Measurements from ENCODE around the gene C1QA.

C1QA gene

DNA sequence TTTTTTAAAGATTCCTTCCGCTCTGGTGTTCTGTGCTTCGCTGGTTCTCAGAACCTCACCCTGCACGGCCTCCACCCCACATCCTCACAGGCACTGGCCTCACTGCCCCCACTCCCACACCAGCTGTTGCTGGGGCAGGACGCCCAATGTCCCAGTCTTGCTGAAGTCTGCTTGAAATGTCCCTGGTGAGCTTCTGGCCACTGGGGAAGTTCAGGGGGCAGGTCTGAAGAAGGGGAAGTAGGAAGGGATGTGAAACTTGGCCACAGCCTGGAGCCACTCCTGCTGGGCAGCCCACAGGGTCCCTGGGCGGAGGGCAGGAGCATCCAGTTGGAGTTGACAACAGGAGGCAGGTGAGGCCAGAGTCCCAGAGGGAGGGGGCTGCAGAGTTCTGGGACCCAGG, at the start of gene C1QA:
C1QA (plus strand) TSS at position 276 of the 400 bp plus-strand sequence. CDS start 989 bp downstream, outside the sequence.
- DNase-seq = no peak

- no peak for DNase-seq
Measured at GRCh38 chr1:22587247-22587646, 49.2 kb upstream of the C1QA start.

DNA sequence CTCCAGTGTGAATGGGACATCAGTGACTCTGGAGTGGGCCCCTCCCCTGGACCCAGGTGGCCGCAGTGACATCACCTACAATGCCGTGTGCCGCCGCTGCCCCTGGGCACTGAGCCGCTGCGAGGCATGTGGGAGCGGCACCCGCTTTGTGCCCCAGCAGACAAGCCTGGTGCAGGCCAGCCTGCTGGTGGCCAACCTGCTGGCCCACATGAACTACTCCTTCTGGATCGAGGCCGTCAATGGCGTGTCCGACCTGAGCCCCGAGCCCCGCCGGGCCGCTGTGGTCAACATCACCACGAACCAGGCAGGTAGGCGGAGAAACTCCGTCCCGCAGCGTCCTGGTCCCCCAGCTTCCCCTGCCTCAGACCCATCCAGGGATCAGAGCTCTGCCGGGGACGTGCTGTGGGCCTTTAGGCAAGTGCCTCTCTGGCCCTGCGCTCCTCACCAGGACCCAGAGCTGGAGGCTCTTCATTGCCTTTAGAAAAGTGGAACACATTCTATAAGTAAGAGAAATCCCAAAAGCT, 47.5 kb upstream of the C1QA start:
- DNase-seq = no peak

DNA sequence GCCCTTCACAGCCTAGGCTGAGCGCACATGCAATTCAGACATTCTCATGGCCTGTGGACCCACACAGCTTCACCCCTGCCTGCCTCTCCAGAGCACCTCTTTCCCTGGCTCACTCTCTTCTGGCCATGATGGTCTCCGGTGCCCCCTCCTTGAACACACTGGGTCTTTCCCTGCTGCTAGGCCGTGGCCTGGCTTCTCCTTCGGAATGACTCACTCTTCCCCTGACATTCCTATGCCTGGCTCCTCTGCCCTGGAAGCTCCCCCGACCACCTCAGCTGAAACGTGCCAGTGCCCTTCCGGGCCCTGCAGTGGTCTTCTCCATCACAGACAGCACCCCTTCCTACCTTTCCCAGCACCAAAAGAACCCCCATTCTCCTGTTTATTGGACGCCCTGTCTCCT, 44.9 kb upstream of the C1QA start:
- DNase-seq = no peak

DNA sequence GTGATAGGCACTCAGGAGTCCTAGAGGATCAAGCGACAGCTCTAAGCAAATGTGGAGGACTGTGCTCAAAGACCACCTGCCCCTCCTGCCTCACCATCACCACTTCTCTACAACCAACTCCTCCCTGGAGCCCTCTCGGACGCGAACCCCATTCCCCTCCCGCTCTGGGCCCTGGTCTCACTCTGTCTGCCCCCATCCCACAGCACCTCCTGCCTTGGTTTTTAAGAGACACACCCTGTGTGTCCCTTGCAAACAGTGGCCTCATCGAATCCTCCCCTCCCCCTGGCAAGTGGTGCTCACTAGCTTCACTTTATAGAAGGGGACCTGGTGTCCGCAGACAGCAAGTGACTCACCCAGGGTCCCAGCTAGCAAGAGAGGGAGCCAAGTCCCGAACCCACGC, 44.4 kb upstream of the C1QA start:
- no peak for DNase-seq

DNA sequence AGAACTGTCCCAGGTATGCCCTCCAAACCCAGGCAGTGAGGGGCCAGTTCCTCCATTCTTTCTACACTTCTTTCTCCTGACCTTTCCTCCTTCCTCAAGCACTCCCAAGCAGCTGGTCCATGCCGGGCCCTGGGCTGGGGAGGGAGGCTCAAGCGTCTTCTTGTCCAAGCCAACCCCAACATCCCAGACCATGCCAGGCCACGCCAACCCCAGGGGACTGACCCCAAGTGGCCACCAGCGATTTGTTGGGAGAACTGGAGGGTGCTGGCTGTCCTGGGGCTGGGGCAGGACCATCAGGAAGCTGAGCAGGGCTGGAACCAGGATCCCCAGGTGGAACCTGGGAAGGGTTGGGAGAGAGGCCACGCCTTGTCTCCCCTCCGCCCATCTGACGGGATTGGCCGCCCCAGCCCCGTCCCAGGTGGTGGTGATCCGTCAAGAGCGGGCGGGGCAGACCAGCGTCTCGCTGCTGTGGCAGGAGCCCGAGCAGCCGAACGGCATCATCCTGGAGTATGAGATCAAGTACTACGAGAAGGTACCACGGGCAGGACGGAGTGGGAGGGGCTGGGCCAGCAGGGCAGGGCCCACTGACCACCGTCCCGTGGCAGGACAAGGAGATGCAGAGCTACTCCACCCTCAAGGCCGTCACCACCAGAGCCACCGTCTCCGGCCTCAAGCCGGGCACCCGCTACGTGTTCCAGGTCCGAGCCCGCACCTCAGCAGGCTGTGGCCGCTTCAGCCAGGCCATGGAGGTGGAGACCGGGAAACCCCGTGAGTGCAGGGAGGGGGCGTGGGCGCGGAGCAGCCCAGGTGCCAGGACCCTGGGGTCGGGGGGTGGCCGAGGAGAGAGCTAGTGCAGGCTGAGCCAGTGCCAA, 43.3 kb upstream of the C1QA start:
- no peak for DNase-seq

GRCh38 chr1:22594396-22594795, 42.0 kb upstream of the C1QA start:
- no peak for DNase-seq

- no peak for DNase-seq
Measured at GRCh38 chr1:22595108-22595507, 41.3 kb upstream of the C1QA start.

DNA sequence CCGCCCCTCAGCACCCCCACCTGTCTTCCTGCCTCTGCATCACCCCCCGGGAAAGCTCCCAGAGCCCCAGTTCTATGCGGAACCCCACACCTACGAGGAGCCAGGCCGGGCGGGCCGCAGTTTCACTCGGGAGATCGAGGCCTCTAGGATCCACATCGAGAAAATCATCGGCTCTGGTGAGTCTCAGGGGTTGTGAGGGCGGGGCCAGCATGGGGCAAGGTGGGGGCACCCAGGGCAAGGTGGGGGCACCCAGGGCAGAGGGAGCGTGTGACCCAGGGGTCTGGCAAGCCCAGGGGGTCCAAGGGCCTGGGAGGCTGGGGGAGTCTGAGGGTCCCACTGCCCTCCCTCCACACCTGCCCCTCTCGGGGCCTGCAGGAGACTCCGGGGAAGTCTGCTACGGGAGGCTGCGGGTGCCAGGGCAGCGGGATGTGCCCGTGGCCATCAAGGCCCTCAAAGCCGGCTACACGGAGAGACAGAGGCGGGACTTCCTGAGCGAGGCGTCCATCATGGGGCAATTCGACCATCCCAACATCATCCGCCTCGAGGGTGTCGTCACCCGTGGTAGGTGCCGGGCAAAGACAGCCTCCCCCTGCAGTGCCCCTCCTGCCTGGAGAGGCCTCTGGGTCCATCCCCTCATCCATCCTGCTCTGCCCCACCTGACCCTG, 39.0 kb upstream of the C1QA start:
- DNase-seq = no peak

- no peak for DNase-seq
Measured at GRCh38 chr1:22597996-22598395, 38.4 kb upstream of the C1QA start.

DNA sequence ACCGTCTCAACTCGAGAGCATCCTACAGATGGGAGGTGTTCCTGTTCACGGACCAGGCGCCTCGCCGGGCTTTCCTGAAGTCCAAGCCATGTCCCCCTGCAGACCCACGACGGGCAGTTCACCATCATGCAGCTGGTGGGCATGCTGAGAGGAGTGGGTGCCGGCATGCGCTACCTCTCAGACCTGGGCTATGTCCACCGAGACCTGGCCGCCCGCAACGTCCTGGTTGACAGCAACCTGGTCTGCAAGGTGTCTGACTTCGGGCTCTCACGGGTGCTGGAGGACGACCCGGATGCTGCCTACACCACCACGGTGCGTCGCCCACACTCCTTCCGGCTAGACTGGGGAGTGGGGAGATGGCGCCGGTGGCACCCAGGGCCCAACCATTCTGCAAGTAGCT, 37.7 kb upstream of the C1QA start:
- DNase-seq = no peak

- no peak for DNase-seq
Measured at GRCh38 chr1:22600071-22600816, 36.2 kb upstream of the C1QA start.

DNA sequence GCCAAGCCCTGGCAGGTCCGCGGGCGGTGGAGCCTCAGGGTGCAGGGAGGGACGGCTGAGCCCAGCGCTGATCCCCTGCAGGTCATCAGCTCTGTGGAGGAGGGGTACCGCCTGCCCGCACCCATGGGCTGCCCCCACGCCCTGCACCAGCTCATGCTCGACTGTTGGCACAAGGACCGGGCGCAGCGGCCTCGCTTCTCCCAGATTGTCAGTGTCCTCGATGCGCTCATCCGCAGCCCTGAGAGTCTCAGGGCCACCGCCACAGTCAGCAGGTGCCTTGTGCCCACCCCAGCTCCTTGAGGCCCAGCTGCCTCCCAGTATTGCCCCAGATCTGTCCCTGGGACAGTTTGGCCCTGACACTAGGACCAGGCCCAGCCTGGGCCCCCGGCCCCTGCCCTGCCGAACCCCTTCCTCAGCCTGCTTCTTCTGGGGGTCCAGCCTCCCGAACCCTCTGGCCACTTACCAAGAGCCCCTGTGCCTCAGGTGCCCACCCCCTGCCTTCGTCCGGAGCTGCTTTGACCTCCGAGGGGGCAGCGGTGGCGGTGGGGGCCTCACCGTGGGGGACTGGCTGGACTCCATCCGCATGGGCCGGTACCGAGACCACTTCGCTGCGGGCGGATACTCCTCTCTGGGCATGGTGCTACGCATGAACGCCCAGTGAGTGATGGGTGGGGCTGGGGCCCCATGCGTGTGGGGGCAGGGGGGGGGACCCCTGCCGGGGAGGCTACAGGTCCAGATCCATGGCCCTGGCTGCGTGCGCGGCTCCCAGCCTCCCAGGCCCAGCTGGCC, 35.4 kb upstream of the C1QA start:
- DNase-seq = no peak

- DNase-seq = no peak
Measured at GRCh38 chr1:22601610-22602009, 34.8 kb upstream of the C1QA start.

- no peak for DNase-seq
Measured at GRCh38 chr1:22602060-22602740, 34.2 kb upstream of the C1QA start.

GRCh38 chr1:22606161-22606560, 30.3 kb upstream of the C1QA start:
- DNase-seq = no peak

DNA sequence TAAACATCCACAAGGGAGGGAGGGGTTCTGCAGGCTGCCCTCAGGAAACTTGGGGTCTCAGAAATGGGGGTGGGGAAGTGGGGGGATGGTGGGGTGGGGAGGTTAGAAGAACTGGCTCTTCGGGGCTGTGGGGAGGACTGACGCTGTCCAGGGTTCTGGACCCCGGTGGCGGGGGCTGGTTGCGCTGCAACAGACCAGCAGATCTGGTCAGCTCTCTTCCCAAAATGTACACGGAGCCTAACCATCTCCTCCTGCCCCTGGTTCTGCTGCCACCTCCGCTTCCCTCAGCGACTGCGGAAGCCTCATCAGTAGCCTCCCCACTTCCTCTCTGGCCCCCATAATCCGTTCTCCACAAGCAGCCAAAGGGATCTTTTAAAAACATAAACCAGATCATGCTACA, 29.3 kb upstream of the C1QA start:
- DNase-seq = no peak

GRCh38 chr1:22608361-22608760, 28.1 kb upstream of the C1QA start:
- DNase-seq = no peak

DNA sequence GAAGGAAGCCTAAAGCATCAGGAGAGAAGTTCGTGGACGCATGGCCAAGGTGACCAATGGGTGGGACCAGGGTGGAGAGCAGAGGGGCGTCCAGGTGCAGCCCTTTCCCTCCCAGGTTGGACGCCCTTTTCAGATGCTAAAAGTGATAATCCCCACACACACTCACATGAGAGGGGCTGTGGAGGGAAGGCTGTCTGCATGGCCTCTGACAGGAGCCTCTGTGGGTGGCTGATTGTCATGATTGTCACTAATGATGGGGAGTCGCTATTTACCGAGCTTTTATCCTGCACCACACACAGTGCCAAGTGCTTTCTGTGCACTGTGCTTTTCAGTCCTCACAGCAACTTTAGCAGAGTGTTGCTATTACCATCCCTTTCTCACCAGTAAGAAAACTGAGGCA, 27.1 kb upstream of the C1QA start:
- no peak for DNase-seq

DNA sequence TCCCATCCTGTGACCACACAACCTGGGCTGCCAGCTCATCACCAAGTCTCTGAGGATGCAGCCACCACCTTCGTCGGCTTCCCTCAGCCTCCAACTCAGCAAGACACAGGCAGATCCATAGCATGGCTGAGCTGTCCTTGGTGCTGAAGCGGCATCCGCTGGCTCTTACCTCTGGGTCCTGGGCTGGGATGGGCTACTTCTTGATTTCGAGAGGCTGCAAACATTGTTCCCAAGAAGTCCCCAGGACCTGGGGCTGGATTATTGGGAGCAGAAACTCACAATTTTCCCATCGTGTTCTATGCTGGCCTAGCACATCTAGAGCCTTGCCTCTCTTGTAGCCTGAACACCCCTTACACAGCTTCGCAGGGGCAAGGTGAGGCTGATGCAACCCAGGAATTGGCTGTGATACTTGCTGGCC, 24.9 kb upstream of the C1QA start:
- DNase-seq = no peak

DNA sequence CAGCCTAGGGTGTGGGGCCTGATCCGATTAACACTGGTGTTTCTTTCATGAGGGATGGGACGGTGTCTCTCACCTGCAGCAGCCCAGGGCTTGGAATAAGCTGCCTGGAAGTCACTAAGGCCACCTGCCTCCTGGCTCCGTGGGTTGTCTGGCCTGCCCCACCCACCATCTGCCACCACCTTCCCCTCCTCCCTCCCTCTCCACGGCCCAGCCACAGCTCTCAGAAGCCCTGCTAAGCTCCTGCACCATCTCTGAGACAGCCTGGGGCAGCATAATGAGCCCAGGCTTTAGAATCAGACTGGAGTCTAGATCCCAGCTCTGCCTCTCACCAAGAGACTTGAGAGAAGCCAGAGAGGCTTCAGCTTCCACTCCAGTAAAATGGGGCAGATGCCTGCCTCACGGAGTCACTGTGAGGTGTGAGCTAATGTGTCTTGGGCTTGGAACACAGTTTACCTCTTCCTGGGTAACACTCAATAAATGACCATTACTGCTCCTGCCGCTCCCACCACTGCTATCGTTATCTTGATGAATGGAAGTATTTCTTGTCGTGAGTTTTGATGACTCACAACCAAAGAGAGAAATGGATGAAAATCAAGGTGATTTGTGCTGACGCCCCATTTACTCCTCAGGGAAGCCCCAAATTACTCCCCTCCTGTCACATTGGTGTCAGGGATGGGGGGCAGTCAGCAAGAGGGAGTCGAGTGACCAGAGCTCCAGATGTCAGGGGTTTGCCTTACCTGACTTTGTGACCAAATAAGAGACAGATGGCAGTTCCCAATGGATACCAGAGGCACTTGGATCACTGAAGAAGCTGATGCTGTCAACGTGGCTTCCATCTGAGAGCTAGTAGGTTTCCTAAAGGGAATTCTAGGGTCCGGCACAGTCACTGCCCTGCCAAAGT, 23.5 kb upstream of the C1QA start:
- no peak for DNase-seq
